ENCODE results near the gene GORASP1. TPM values are rescaled to one million over a fixed set of nuclear protein-coding genes. Genes with fewer than 3 reads are reported as not detected.

GORASP1 gene
- total RNA-seq, result 28.7 TPM

DNA sequence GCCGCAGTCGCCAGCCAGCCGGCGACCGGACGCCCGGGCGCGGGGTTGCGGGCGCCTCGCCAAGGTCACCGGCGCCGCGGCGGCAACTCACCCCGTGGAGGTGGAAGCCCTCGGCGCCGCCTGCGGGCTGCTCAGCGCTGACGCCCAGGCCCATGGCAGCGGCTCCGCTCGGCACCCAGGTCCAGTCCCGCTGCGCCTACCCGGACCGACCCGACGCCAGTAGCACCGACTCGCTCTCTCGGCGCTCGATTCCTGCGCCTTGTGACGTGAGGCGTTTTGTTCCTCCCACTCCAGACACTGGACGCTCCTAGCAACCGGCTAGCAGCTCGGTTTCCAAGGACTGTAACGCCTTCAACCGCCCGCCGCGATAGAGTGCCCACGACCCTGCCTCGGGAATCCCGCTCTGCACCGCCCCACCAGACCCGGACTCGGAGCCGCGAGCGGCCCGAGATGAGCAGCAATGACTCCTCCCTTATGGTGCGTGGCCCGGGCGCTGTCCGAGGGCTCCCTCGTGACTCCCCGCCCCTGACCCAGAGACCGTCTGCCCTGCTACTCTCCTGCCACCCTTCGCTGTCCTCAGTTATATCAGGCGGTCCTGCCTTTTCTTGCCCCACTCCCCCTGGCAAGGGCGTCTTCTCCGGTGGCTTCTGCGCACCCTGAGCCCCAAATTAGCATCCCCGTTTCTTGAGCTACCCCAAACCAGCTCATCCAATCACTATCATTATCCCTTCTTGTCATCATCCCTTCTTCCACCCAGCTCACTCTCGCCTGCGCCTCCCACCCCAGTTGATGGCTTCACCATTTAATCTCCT, at the start of gene GORASP1, which contains the start of gene TTC21A:
GORASP1 (minus strand) TSS at position 240 of the 812 bp plus-strand sequence; CDS start at position 154, 86 bp downstream.
TTC21A (plus strand) TSS at position 293 of the 812 bp plus-strand sequence; CDS start at position 451, 158 bp downstream.
- peak; percentile 87 for DNase-seq

DNA sequence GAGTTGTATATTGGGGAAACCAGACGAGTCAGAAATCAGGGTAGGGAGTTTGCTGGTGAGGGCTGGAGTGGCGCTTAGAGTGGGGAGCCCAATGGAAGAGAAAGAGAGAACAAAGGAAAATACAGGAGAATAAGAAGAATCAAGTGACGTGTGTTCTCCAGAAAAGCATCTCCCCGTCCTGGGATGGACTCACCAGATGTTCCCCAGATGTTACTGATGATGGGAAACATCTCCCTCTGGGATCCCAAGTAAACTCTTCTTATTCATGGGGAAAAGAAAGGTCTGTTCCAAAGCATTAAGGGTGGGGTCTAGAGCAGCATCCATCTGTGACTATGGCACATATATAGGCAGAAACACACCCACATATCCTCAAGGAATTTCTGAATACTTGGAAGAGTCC, 49.0 kb upstream of the GORASP1 start:
- no peak for DNase-seq

DNA sequence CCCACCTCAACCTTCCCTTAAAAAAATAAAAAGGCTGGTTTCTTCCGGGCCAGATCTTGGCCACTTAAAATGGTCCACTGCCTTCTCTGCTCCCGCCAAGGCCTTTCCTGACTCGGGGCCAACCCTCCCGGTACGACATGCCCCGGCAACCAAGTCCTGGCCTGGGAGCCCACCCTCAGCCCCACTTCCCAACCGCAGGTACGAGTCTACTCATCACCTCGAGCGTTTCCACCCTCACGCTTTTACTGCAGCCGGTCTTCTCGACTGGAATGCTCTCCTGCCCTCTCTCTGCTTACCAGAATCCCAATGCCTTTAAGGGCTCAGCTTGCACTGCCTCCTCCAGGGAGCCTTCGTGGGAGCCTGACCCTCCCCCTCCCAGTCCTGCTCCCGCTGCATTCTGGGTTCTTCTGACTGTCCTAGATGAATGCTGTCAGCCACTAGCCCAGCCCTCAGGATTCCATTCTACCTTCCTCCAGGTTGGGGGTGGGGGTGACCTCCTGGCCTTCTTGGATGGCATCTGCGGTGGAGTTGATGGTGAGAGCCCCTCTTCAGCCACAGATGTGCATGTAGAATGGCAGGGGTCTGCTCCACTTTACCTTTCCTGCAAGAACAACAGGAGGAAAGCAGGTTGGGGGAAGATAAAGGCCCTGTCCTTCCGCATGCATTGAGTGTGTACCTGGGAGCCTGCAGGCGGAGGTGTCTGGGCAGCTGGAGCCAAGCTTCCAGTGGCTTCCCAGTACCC, 47.0 kb upstream of the GORASP1 start:
- DNase-seq, result no peak

GRCh38 chr3:39153977-39154279, 46.5 kb upstream of the GORASP1 start:
- DNase-seq, result no peak

- DNase-seq, result peak; percentile 48
These were observed 43.6 kb upstream of the GORASP1 start for GRCh38 chr3:39150803-39151631.

GRCh38 chr3:39150148-39150802, 42.8 kb upstream of the GORASP1 start:
- DNase-seq, result no peak

GRCh38 chr3:39149498-39150147, 42.2 kb upstream of the GORASP1 start:
- no peak for DNase-seq

DNA sequence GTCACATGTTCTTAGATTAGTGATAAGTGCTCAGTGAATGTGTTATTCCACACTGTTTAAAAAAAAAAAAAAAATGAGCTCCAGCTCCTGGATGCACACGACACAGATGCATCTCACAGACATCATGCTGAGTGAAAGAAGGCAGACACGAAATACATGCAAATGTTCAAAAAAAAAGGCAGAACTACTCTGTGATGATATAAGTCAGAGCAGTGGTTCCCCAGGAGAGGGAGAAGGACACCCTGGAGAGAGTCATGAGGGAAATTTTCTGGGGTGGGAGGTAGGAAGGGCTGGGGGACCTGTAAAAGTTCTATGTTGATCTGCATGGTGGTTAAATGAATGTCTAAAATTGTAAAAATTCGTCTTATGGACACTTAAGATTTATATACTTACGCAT, 41.6 kb upstream of the GORASP1 start:
- no peak for DNase-seq

DNA sequence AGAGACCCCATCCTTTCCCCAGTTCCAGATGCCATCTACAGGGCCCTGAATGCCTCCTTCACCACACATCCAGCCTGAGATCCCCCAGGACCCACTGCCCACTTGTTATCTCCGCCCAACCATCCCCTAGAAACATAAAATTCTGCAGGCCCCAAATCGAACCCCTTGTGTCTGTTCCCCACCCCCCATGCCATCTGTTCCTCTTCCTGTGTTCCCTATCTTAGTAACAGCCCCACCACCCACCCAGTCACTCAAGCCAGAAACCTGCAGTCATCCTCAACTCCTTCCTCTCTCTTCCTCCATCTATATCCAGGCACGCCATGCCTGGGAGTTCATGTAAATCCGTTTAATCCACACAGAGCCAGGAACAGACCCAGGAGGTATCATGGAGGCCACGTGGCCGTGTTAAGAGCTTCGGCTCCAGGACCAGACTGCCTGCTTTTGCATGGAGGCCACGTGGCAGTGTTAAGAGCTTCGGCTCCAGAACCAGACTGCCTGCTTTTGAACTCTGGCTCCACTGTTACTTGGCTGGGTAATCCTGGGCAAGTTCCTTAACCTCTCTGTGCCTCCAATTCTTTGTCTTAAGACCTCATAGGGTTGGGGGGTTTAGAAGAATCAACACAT, 41.1 kb upstream of the GORASP1 start:
- no peak for DNase-seq

- no peak for DNase-seq
These were observed 40.4 kb upstream of the GORASP1 start for GRCh38 chr3:39147711-39148434.

DNA sequence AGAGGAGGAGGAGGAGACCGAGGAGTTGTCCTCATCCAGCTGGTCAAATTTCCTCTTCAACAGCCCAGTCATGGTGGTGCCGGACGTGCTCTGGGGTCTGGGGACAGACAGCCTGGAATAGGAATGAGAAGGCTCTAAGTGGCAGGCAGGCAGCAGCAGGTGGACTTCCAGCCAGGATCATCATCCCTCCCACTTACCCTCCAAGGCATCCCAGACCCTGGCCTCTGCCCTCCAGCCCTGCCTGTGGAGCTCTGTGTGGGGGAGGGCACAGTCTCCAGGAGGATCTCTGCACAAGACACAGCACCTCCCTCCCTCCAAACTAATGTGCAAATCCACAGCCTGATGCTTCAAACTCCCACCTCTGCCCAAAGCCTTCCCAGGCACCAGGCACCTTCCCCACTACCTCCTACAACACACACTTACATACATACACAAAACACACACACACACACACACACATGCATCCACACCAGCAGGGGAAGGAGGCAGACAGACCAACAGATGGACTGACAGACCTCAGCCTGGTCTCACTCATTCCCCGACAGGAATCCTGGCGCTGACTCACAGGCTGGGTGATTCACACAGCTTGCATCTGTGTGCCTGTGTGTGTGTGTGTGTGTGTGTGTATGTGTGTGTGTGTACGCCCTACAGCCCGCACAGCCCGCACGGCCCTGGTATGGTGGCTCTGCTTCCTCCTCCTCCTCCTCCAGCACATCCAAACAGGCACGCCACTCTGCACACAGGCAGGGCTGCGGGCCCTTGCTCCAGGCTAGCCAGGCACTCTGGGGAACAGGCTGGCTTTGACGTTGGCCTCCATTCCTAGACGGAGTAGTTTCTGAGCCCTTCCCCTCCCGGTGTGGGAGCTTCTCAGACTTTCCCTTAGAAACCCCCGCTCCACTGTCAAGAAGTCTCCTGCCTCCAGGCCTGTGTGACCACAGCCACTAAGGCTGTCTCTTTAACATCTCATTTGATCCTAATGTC, 39.5 kb upstream of the GORASP1 start:
- peak; percentile 88 for DNase-seq

- DNase-seq, result no peak
These were observed 38.7 kb upstream of the GORASP1 start for GRCh38 chr3:39146083-39146501.

DNA sequence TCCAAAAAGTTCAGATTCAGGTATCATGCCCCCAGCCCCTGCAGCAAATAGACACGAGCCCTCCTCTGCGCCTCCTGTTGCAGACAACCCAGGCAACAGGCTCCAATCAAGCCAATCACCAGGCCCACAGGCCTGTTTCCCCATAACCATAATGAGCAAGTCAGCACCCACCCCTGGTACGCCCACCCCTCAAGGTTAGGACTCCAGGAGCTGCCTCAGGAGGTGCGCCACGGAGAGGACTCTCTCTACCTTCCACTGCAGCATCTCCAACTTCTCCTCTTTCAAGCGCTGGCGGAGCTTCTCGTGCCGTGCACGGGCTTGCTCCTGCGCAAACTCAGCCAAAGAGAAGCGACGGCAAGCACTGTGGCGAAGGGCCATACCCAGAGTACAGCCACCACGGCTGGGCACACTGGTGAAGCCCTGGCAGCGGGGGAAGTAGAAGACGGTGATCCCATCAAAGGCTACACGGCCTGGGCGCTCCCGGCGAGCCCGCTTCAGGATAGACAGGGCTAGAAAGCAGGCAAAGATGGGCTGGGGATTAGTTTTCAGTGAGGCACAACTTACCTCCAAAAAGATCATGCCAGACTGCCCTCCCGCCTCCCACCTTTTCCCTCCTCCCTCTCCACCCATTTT, 37.4 kb upstream of the GORASP1 start:
- no peak for DNase-seq

DNA sequence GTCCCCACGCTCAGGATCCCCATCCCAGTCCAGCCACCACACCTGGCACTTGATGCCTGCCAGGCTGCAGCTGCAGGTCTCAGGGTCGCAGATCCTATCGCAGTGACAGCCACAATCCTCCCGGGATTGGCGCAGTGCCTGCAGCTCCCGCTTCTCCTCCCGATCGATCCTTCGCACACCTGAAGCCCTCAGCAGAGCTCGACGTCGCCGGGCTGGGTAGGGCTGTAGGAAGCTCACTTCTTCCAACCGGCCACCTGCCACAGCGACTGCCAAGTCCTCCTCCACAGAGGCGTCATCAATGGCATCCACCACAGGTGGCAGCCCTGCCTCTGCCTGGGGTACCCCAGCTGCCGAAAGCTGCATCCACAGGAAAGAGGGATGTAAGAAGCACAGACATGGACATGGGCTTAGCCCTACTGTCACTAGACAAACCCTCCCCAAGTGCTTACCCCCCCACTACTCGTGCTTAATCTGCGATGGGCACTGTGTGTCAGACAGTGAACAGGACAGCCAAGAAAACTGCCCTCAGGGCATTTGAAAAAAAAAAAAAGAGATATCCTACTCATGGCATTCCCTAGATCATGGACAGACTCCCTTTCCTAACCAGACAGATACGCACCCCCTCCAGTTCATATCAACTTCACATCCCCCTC, 36.8 kb upstream of the GORASP1 start:
- no peak for DNase-seq

GRCh38 chr3:39143051-39143885, 35.8 kb upstream of the GORASP1 start:
- DNase-seq, result no peak

DNA sequence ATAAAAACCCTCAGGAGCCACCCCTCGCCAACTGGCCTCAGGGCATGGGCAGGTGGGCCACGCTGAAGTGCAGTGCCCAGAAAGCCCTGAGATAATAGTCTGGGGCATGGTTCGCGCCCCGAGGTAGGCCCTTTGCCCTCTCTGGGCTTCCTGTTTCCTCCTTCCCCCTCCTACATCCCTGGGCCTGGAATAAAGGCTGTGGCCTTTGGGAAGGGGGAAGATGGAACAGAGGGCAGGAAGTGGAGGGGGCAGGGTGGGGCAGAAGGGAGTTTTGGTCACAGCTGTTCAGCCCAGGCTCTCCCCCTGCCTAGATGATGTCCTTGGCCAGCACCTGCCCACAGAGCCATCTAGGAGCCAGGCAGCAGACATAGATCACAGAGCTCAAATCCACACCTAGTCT, 34.6 kb upstream of the GORASP1 start:
- DNase-seq, result no peak

Data from occipital lobe (tissue), 2 donors.